ENCODE results near the gene BCDIN3D.

BCDIN3D gene

GRCh38 chr12:49842519-49843352, at the start of gene BCDIN3D:
BCDIN3D (minus strand) TSS chr12:49843106; CDS start chr12:49843087, 19 bp downstream.
- H3K27me3 ChIP-seq (ENCODE audit: control insufficient read depth in 2 of 2, insufficient read depth in 2 of 2, low read length in 2 of 2) = peaks cover 0 to 5% of the 10 kb centered on the region in 2 donors
- peaks cover 3 to 10% of the 10 kb centered on the region in 2 donors for H3K4me1 ChIP-seq (ENCODE audit: control insufficient read depth in 2 of 2, insufficient read depth in 2 of 2, low read length in 2 of 2)
- H3K27ac ChIP-seq (ENCODE audit: low read depth in 2 of 2, low read length in 2 of 2) = peak within 1 kb of the TSS; percentile 92 to 95
- H3K4me3 ChIP-seq (ENCODE audit: low read length in 2 of 2) = peak within 1 kb of the TSS; percentile 86 to 96
- peak within 1 kb of the TSS; percentile 89 to 93 for H3K9ac ChIP-seq (ENCODE audit: low read depth in 1 of 2, low read length in 2 of 2)
- peaks cover 3 to 4% of the 10 kb centered on the region in 2 donors for H3K36me3 ChIP-seq (ENCODE audit: control insufficient read depth in 2 of 2, insufficient read depth in 2 of 2, low read length in 2 of 2)
- no peaks in the 10 kb centered on the region for H3K9me3 ChIP-seq (ENCODE audit: control insufficient read depth in 2 of 2, low read length in 2 of 2)

GRCh38 chr12:49892084-49892731, 49.3 kb upstream of the BCDIN3D start:
- Histone ChIP-seq H3K9me3 (ENCODE audit: control insufficient read depth in 2 of 2, low read length in 2 of 2) (no peaks in the 10 kb centered on the region), H3K9ac (ENCODE audit: low read depth in 1 of 2, low read length in 2 of 2) (no peak overlapping the region), H3K36me3 (ENCODE audit: control insufficient read depth in 2 of 2, insufficient read depth in 2 of 2, low read length in 2 of 2) (no peaks in the 10 kb centered on the region), H3K27ac (ENCODE audit: low read depth in 2 of 2, low read length in 2 of 2) (no peak overlapping the region), H3K27me3 (ENCODE audit: control insufficient read depth in 2 of 2, insufficient read depth in 2 of 2, low read length in 2 of 2) (no peaks in the 10 kb centered on the region), H3K4me1 (ENCODE audit: control insufficient read depth in 2 of 2, insufficient read depth in 2 of 2, low read length in 2 of 2) (peaks cover 6 to 25% of the 10 kb centered on the region in 2 donors), H3K4me3 (ENCODE audit: low read length in 2 of 2) (no peak overlapping the region)

GRCh38 chr12:49891476-49891875, 48.6 kb upstream of the BCDIN3D start:
- Histone ChIP-seq H3K9ac (ENCODE audit: low read depth in 1 of 2, low read length in 2 of 2) (no peak overlapping the region), H3K27ac (ENCODE audit: low read depth in 2 of 2, low read length in 2 of 2) (no peak overlapping the region), H3K27me3 (ENCODE audit: control insufficient read depth in 2 of 2, insufficient read depth in 2 of 2, low read length in 2 of 2) (no peaks in the 10 kb centered on the region), H3K36me3 (ENCODE audit: control insufficient read depth in 2 of 2, insufficient read depth in 2 of 2, low read length in 2 of 2) (no peaks in the 10 kb centered on the region), H3K4me3 (ENCODE audit: low read length in 2 of 2) (no peak overlapping the region), H3K4me1 (ENCODE audit: control insufficient read depth in 2 of 2, insufficient read depth in 2 of 2, low read length in 2 of 2) (peaks cover 6 to 25% of the 10 kb centered on the region in 2 donors), H3K9me3 (ENCODE audit: control insufficient read depth in 2 of 2, low read length in 2 of 2) (no peaks in the 10 kb centered on the region)

GRCh38 chr12:49891012-49891411, 48.1 kb upstream of the BCDIN3D start:
- Histone ChIP-seq H3K9me3 (ENCODE audit: control insufficient read depth in 2 of 2, low read length in 2 of 2) (no peaks in the 10 kb centered on the region), H3K27me3 (ENCODE audit: control insufficient read depth in 2 of 2, insufficient read depth in 2 of 2, low read length in 2 of 2) (no peaks in the 10 kb centered on the region), H3K4me1 (ENCODE audit: control insufficient read depth in 2 of 2, insufficient read depth in 2 of 2, low read length in 2 of 2) (peaks cover 6 to 25% of the 10 kb centered on the region in 2 donors), H3K4me3 (ENCODE audit: low read length in 2 of 2) (no peak overlapping the region), H3K9ac (ENCODE audit: low read depth in 1 of 2, low read length in 2 of 2) (no peak overlapping the region), H3K36me3 (ENCODE audit: control insufficient read depth in 2 of 2, insufficient read depth in 2 of 2, low read length in 2 of 2) (no peaks in the 10 kb centered on the region), H3K27ac (ENCODE audit: low read depth in 2 of 2, low read length in 2 of 2) (no peak overlapping the region)

GRCh38 chr12:49890096-49890461, 47.2 kb upstream of the BCDIN3D start:
- H3K9me3 ChIP-seq (ENCODE audit: control insufficient read depth in 2 of 2, low read length in 2 of 2) = no peaks in the 10 kb centered on the region
- H3K27me3 ChIP-seq (ENCODE audit: control insufficient read depth in 2 of 2, insufficient read depth in 2 of 2, low read length in 2 of 2) = no peaks in the 10 kb centered on the region
- H3K4me1 ChIP-seq (ENCODE audit: control insufficient read depth in 2 of 2, insufficient read depth in 2 of 2, low read length in 2 of 2) = peaks cover 6 to 25% of the 10 kb centered on the region in 2 donors
- H3K4me3 ChIP-seq (ENCODE audit: low read length in 2 of 2) = no peak overlapping the region
- no peak overlapping the region for H3K27ac ChIP-seq (ENCODE audit: low read depth in 2 of 2, low read length in 2 of 2)
- H3K36me3 ChIP-seq (ENCODE audit: control insufficient read depth in 2 of 2, insufficient read depth in 2 of 2, low read length in 2 of 2) = no peaks in the 10 kb centered on the region
- no peak overlapping the region for H3K9ac ChIP-seq (ENCODE audit: low read depth in 1 of 2, low read length in 2 of 2)

- H3K4me3 ChIP-seq (ENCODE audit: low read length in 2 of 2) = no peak overlapping the region
- H3K36me3 ChIP-seq (ENCODE audit: control insufficient read depth in 2 of 2, insufficient read depth in 2 of 2, low read length in 2 of 2) = no peaks in the 10 kb centered on the region
- H3K27me3 ChIP-seq (ENCODE audit: control insufficient read depth in 2 of 2, insufficient read depth in 2 of 2, low read length in 2 of 2) = no peaks in the 10 kb centered on the region
- H3K27ac ChIP-seq (ENCODE audit: low read depth in 2 of 2, low read length in 2 of 2) = no peak overlapping the region
- H3K9me3 ChIP-seq (ENCODE audit: control insufficient read depth in 2 of 2, low read length in 2 of 2) = no peaks in the 10 kb centered on the region
- no peak overlapping the region for H3K9ac ChIP-seq (ENCODE audit: low read depth in 1 of 2, low read length in 2 of 2)
- peaks cover 6 to 25% of the 10 kb centered on the region in 2 donors for H3K4me1 ChIP-seq (ENCODE audit: control insufficient read depth in 2 of 2, insufficient read depth in 2 of 2, low read length in 2 of 2)
These were observed 46.6 kb upstream of the BCDIN3D start for GRCh38 chr12:49889361-49890095.

- Histone ChIP-seq H3K9me3 (ENCODE audit: control insufficient read depth in 2 of 2, low read length in 2 of 2) (no peaks in the 10 kb centered on the region), H3K27me3 (ENCODE audit: control insufficient read depth in 2 of 2, insufficient read depth in 2 of 2, low read length in 2 of 2) (no peaks in the 10 kb centered on the region), H3K4me1 (ENCODE audit: control insufficient read depth in 2 of 2, insufficient read depth in 2 of 2, low read length in 2 of 2) (peaks cover 6 to 25% of the 10 kb centered on the region in 2 donors), H3K4me3 (ENCODE audit: low read length in 2 of 2) (no peak overlapping the region), H3K9ac (ENCODE audit: low read depth in 1 of 2, low read length in 2 of 2) (no peak overlapping the region), H3K36me3 (ENCODE audit: control insufficient read depth in 2 of 2, insufficient read depth in 2 of 2, low read length in 2 of 2) (no peaks in the 10 kb centered on the region), H3K27ac (ENCODE audit: low read depth in 2 of 2, low read length in 2 of 2) (peak overlapping the region; percentile 38 to 52)
These were observed 45.7 kb upstream of the BCDIN3D start for GRCh38 chr12:49888461-49889151.

- H3K36me3 ChIP-seq (ENCODE audit: control insufficient read depth in 2 of 2, insufficient read depth in 2 of 2, low read length in 2 of 2) = no peaks in the 10 kb centered on the region
- no peaks in the 10 kb centered on the region for H3K9me3 ChIP-seq (ENCODE audit: control insufficient read depth in 2 of 2, low read length in 2 of 2)
- H3K4me3 ChIP-seq (ENCODE audit: low read length in 2 of 2) = no peak overlapping the region
- no peaks in the 10 kb centered on the region for H3K27me3 ChIP-seq (ENCODE audit: control insufficient read depth in 2 of 2, insufficient read depth in 2 of 2, low read length in 2 of 2)
- H3K4me1 ChIP-seq (ENCODE audit: control insufficient read depth in 2 of 2, insufficient read depth in 2 of 2, low read length in 2 of 2) = peaks cover 6 to 25% of the 10 kb centered on the region in 2 donors
- H3K27ac ChIP-seq (ENCODE audit: low read depth in 2 of 2, low read length in 2 of 2) = no peak overlapping the region
- H3K9ac ChIP-seq (ENCODE audit: low read depth in 1 of 2, low read length in 2 of 2) = no peak overlapping the region
These were observed 44.9 kb upstream of the BCDIN3D start for GRCh38 chr12:49887536-49888401.

GRCh38 chr12:49887091-49887490, 44.2 kb upstream of the BCDIN3D start:
- H3K27me3 ChIP-seq (ENCODE audit: control insufficient read depth in 2 of 2, insufficient read depth in 2 of 2, low read length in 2 of 2) = no peaks in the 10 kb centered on the region
- H3K27ac ChIP-seq (ENCODE audit: low read depth in 2 of 2, low read length in 2 of 2) = no peak overlapping the region
- H3K9ac ChIP-seq (ENCODE audit: low read depth in 1 of 2, low read length in 2 of 2) = no peak overlapping the region
- H3K9me3 ChIP-seq (ENCODE audit: control insufficient read depth in 2 of 2, low read length in 2 of 2) = no peaks in the 10 kb centered on the region
- no peak overlapping the region for H3K4me3 ChIP-seq (ENCODE audit: low read length in 2 of 2)
- H3K36me3 ChIP-seq (ENCODE audit: control insufficient read depth in 2 of 2, insufficient read depth in 2 of 2, low read length in 2 of 2) = no peaks in the 10 kb centered on the region
- peaks cover 6 to 25% of the 10 kb centered on the region in 2 donors for H3K4me1 ChIP-seq (ENCODE audit: control insufficient read depth in 2 of 2, insufficient read depth in 2 of 2, low read length in 2 of 2)
